Tibial nerve (tissue), 3 donors: ENCODE results near the gene RPL35A.

Experiments
- CTCF ChIP-seq, 5 experiments: fragments of 200-600 bp in 3 of 5; fragments of 450-650 bp in 2 of 5; sonication (generic) in 3 of 5; IDR thresholded peaks; one replicate each; pipeline ENCODE4 v1.5.1; 2016 to 2019; ENCODE audit warnings: antibody characterized with exemption in 5 of 5, mild to moderate bottlenecking in 3 of 5, moderate library complexity in 2 of 5
- POLR2A ChIP-seq, 2 donors: fragments of 450-650 bp; IDR thresholded peaks; one replicate each; pipeline ENCODE4 v1.6.1; 2017; ENCODE audit warnings: antibody characterized with exemption in 2 of 2, mild to moderate bottlenecking in 2 of 2, moderate library complexity in 2 of 2

- no peak for TF ChIP-seq CTCF (IDR thresholded peaks at IDR 0.05)
- TF ChIP-seq POLR2A (IDR thresholded peaks at IDR 0.05): no peak
These were observed 11.6 kb downstream of the RPL35A start for GRCh38 chr3:197961582-197961945.
